Measurements from ENCODE around the gene PPARGC1A.

PPARGC1A gene

DNA sequence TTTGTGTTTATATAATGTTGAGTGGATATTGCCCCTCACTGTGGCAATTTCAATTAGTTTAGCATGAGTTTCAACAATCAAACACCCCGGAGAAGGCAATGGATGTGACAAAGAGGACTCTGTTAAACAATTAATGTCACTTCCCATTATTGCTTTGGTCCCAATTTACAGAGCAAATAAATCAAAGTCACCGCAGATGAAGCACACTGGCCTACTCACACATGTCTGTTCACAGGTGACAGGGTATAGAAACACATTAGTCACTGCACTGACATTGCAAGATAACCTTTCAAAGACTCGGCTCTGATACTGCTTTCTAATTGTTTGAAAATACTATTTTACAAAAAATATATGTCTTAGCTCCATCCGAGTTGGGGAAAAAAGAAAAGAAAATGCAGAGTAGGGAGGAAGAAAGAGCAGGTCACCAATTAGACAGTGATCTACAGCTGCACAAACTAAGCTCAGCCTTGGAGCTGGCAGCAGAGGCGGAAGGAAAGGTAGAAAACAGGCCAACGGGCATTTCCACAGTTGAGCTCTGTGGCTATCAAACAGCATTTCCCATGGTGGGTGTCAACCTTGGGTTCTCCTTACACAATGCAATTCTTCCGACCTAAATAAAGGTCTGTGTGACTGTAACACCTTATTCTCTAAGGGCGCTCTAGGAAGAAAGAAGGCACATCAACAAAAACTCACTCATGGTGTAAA is 53.9 kb downstream of the PPARGC1A start:
- no peak for DNase-seq

DNA sequence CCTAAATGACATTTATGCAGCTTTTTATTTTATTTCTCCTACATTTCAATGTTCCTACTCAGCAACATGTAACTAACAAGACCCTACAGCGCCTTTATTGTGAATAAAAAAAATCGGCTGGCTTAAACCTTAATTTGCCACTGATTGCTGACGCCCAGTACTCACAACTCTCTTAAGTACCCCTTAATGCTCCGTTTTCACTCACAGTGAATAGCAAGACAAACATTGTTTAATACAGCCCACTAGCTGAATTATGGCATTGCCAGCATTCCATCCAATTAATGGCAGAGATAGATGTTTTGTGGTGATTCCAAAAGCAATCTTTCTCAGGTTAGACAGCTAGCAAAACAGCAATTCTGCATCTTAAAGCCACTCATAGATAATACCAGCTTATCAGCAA is 61.1 kb downstream of the PPARGC1A start:
- DNase-seq: no peak

DNA sequence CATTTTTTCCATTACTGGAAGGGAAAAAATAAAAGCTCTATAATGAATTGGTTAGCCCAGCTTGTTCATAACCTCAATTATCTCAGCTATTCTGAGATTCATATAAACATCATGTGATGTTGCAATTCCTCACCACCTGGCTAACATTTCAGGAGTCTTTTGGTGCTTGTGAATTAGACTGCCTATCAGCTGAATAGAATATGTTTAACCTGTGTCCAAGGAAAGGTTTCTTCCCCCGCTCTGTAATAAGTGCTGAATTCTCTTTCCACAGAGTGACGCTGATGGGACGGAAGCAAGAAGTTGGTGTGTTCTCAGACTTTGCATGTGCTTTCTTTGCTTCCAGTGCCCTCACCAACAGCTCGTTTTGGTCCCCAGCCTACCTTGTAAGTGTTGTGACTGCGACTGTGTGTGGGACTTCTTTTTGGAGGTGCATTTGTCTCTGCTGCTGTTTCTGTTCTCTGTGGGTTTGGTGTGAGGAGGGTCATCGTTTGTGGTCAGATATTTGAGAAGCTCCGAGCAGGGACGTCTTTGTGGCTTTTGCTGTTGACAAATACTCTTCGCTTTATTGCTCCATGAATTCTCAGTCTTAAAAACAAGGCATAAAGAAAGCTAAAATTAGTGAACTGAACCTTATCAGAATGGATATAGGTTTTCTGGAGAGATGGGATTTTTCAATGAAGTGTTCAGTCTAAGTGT is 61.7 kb downstream of the PPARGC1A start:
- DNase-seq: no peak

DNA sequence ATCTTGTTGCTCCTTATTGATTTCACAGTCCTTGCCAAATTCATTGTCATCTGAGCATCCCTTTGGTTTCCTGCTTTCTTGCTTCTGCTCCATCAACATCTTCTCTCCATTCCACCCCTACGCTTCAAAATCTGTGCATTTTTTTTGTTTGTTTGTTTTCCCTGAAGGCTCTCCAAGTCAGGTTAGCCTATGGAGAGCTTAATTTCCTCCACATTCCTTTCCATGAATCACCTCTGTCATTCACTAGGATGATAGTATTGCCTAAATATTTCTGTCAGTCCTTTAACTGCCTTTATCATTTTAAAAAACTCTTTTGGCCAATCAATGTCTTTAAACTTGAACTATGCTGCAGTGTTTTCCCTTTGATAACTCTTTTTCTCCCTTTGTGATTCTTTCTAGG is 67.7 kb downstream of the PPARGC1A start:
- no peak for DNase-seq

DNA sequence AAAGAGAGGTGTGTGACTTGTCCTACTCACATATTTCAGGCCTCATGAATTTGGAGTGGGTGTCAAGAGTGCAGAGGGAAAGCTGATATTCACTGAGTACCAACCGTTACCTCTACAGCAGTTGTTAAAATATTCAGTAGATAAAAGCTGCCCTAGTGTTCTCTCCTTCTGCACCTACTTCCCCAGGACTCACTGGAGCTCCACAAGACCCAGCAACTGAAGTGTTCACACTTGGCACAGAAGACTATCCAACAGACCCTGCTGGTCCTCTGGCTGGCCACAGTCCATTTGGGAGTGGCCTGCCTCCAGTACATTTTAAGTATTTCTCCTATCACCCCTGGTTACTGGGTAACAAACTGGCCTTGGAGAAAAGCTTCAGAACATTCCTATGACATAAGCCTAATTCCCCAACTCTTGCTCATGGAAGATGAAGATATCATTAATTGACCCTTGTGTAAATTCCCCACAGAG is 70.8 kb downstream of the PPARGC1A start:
- no peak for DNase-seq

DNA sequence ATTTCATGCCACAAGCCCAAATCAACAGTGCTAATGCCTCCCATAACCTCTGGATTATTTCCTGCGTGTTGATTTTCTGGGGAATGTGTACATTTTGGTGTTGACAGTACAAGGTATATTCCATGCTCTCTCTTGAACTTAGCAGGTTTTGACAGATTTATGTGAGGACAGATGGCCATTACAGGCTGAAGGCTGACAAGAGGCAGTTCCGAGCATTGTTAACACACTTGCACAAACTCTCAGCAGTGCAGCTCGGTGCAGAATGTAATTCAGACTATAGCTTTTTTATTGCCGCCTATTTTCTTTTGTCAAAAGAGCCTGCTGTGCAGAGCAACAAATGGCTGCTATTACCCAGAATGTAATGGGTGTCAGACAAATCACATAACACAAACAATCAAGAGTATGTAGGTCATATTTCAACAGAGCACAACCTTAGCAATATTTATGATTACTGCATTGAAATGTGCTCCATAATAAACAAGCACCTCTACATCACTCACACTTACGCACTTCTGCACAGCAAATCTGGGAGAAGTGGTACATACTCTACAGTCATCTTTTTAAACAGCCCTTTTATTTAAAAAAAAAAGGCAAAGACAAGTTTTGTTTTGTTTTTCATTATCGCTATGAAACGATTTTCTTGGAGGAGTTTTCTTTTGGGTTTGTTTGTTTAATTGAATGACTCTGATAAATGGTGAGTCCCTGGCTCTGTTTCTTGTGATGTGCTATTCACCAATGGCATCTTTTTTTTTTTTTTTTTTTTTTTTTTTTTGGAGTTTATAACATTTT is 71.6 kb downstream of the PPARGC1A start:
- DNase-seq: no peak

DNA sequence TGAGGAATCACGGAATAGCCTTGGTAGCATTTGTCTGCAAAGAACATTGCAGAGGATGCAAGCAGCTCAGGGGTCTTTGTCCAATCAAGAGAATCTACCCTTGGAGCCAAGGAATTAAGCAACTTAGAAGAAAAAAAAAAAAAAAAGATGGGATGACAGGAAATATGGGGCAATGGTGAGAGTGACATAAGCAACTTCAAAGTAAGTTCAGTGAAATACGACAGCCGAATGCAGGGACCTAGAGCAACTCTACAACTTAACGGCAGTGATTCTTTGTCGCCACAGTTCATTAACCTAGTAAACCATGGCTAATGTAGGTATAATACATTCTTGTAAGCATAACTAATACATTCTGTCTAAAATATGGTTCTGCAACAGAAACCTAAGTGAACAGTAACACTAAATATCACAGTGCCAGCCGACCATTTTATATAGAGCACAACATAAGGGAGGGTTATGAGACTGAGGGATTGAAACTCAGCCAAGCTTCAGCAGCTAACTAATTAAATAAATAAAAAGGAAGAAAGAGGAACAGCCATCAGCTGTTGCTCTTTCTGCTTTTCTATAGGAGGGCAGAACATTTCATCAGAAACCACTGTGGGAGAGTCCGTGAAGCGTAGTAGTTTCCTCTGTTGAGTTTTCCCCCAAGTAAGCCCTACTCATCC is 74.7 kb downstream of the PPARGC1A start:
- DNase-seq: no peak

DNA sequence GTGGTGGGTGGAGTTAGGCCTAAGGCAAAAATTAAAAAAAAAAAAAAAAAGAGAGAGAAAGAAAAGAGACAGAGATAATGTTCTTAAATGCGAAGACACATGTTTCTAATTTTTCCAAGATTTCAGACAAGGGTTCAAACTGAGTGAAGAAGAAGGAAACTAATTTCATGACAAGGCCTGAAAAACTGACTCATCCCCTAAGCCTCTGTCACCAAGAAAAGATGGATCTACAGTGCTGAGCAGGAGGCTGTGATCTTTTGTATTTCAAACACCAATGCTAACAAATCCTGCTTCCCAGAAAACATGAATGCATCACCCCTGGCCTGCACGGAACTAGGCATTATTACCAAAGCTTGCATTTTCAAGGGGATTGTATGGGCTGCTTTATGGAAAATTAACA is 75.3 kb downstream of the PPARGC1A start:
- no peak for DNase-seq

DNA sequence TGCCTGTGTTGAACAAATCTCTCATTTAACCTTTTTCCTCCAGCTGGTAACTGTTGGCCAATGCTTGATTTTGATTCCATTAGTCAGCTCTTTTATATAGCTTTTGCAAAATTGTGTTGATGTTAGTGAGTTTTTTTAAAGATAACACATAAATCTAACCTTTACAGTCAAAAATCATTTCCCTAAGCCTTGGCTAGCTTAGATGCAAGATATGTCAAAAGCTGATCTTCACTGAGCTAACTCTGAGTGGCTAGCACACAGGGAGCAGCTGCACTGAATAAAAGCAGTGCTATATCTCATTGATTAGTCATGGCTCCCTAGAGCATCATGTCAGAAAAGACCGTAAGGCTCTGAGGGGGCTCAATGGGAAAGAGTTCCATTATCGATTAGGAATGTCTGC is 78.7 kb downstream of the PPARGC1A start:
- DNase-seq: no peak

DNA sequence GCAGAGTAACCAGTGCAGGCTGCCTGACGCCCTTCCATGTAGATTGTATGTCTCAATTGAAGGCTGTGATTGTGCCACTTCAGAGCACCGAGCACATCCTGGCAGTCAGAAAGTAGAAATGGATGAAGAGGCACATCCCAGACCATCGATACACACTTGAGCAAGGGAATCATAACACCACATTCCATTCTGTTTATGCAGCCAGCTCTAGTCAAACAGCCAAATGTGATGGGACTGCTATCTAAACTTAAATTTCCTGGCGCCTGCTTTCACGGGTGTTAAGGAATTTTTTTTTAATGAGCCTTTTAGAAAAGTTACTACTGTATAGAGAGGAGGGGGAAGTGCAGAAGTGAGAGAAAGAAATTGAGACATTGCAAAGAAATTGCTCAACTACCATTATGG is 84.4 kb downstream of the PPARGC1A start:
- DNase-seq: no peak

DNA sequence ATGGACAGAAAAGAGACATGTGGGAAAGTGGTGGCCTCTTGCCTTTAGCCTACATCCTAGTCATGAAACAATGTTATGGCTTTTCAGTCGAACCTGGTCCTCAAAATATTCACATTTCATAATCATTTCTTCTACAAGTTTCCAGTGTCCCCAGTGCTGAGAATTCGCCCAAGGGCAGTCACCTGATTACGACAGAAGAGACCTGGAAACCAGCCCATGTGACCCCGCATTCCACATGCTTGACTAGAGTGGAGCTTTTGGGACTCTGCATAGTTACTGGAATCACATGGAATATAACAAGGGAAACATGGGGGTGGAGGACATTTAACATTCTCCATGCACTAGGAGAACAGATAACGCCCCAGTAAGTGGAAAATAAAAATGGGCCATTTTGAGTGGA is 100.1 kb downstream of the PPARGC1A start:
- no peak for DNase-seq

DNA sequence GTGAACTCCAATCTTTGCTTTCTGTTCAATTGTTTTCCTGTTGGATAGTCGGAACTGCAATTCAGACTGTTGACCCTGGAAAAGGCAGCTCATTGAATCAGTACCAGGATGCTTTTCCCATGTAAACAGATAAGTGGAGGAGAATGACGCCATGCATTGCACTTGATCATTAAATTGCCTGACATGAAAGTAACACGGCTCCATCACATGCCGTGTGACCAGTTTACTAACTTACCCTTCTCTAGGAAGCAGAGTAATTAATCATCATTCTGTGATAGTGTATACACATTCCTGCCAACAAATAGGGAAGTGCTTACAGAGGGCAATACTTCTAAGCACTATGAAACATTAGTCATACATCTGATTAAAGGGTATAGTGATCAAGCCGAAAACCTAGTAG is 101.4 kb downstream of the PPARGC1A start:
- no peak for DNase-seq

DNA sequence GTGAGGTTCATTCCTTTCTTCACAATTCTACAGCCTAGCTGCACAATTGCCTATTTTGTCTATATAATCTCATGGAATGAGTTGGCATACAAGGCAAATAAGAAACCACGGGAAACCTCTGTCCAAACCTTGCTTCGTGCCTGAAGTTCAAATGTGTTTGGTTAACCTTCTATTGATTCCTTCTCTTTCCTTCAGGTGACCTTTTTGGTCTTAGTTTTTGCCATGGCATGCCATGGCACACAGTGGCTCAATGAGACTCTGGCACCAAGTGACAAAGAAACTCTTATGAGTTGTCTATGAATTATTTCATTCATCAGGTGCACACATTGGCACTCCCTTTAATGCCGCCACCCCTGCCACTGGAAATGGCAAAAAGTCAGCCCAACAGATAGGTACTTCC is 101.8 kb downstream of the PPARGC1A start:
- no peak for DNase-seq

DNA sequence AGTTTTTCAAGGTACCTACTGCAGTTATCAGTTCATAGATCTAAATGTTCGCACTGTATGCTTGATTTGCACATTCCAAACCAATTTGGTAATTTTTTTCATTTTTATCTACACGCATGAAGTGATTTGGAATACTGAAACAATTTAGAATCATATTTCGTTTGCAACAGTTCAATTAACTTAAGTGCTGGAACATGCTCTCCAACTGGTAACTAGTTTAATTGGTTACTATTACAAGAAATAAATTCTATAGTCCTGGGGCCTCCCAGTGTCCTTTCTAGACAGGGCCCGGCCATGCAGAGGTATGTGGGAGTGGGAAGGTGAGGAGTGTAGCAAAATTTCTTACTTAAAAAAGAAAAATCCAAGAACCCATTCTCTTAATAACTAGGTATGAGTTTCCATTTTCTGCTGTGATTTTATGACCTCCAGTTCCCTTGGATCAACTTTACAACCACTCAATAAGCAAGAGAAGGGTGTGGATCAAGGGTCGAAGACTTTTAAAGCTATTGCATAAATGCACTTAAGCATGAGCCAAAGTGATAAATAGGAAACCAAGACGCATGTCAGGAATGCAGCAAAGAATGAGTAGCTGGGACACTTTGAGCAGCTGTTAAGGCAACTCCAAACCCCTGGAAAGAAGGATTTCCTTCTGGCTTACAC is 106.9 kb downstream of the PPARGC1A start:
- no peak for DNase-seq

DNA sequence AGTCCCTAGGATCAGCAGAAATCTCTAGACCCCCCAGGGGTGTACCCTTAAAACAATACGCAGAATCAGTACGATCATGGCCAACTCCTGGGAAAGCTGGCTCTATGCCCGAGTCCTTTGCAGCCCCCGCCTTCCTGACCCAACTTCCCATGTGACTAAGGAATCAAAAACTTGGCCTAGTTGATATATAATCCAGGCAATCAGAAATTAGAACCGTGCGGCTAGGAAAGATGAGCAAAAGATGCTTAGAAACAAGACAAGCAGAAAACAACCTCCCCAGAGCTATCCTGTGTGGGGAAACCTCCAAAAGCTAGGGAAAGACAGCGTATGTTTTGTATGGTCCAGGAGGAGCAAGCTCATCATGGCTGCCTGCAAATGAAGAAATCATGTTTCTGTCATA is 110.0 kb downstream of the PPARGC1A start:
- no peak for DNase-seq

DNA sequence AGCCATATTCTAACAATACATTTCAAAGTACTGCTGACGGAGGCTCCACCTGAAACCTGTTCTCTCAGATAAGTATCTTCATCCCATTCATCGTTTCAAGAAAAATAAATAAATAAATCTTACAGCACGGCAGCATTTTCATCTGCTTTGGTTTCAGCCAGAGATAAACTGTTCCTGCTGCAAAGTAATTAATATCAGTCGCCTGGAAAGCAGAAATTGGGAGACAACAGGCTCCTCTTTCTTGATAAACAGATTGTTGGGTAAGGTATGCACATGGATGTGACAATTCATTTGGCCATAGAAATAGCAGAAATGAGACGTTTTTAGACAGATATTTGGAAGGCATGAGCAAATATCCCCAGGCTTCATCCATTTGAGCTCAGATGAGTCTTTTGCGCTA is 110.4 kb downstream of the PPARGC1A start:
- DNase-seq: no peak

DNA sequence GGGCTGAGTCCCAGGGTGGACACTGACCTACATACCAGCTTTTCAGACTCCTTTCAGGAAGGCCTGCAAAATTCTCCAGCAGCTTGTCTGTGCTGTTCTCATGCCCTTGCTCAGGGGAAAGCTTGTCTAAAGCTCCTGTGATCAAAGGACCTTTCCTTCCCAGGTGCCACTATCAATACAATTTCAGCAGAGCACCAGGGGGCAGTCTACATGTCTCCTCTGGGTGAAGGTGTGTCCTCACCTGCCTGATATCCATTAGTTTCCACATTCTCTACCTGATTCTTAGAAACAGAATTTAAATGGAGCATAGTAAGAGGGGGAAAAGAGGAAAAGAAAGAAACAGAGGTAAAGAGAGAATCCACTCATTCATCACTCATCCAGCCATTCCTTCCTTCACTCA is 114.2 kb downstream of the PPARGC1A start:
- no peak for DNase-seq

DNA sequence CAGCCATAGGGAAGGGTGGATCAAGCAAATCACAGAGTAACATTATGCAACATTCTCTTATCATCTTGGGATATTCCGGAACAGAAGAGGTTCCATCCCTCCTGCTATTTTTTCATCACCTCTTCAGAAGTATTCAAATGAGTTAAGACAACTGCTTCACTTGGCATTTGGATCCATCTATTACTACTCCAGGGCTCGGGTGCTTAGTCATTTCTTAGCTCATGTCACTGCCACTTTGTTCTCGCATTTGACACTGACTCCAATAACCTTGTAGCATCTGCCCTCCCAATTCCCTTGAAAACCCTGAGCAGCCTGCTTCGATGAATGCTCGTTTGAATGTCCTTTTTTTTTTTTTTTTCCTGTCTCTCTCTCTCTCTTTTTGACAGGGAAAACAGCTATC is 114.9 kb downstream of the PPARGC1A start:
- no peak for DNase-seq

DNA sequence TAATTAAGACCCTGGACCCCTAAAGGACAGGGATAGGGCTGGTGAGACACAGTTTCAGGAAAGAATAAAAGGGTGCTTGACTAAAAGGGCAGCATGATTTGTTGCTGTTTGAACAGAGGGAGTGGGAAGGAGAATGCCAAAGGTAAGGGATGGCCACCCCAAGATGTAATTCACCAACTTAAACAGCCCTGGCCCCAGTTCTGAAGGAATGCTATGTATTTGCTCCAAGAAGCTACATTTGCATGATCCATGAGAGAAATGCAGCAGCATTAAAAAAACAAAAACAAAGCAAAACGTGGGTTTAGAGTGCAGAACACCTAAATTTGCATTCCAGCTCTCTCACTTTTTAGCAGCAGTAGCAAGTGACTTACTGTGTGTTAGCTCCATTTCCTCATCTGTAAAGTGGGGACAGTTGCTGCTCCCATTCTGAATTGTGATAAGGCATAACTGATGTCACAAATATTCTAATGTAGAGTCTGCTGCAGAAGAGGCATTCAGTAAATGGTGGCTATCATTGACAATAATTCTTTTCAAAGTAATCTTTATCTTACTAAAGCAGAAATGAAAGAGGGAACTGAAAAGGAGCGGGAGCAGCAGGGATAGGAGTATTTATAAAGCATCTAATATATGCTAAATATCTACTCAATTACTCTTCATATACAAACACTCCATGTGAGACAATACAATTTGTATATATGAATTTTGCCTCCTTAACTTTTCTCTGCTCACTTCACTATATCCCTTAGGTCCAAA is 115.8 kb downstream of the PPARGC1A start:
- DNase-seq: no peak

DNA sequence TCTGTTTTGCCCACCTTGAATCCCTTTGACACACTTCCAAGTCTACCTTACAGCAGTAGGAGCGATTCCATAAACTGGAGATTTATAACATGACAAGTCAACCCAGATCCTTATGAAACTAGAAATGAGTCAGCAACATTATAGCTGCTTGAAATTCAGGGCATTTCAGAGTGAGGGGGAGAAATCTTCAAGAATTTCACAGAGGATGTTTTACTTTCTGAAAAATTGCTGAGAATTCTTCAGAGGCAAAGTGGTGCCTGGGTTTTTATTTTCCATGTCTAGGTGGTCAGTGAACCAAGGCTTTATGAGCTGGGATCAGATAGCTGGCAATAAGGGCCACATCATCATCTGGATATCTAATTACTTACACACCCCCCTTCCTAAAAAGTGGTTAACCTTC is 119.8 kb downstream of the PPARGC1A start:
- no peak for DNase-seq

DNA sequence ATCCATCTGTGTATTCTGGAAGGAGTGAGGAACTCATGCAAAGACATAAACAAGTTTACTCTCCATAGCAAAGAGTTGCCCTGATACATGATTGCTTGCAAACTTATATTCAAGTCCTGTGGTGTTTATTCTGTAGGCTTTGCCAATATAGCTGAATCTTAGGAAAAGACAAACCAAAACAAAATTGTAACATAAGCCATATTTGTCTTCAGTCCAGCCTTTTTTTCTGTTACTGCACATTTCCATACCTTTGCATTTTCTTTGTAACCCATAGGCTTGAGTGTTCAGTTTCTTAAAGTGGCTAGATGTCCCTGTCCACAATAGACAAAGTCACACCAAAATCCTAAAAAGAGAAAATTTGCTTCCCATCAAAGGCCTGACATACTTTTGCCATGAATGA is 120.4 kb downstream of the PPARGC1A start:
- no peak for DNase-seq

DNA sequence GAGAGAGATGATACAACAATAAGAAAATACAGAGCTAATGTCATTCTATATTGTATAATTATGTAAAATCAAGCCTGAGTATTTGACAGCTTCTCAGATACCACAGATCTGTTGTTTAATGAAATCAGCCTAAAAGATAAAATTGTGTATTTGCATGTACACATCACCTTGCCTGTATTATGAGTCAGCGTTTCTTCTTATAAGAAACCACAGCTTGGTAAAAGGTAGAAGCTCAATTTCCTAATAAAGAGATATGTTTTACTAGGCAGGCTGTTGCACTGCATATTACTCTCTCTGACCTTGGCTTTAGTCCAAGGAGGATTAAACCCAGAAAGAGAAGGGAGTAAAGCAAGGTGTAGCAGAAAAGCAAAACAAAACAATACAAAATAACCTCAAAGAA is 121.3 kb downstream of the PPARGC1A start:
- DNase-seq: no peak
